ENCODE data around the gene ZDHHC9.

The ZDHHC9 gene

GRCh38 chrX:129823115-129823514 is 20.6 kb downstream of the ZDHHC9 start:
- DNase-seq (ENCODE audit: low read depth in 2 of 3, low spot score in 1 of 3) = peak in 2 of 3 donors; percentile 32 to 49

DNA sequence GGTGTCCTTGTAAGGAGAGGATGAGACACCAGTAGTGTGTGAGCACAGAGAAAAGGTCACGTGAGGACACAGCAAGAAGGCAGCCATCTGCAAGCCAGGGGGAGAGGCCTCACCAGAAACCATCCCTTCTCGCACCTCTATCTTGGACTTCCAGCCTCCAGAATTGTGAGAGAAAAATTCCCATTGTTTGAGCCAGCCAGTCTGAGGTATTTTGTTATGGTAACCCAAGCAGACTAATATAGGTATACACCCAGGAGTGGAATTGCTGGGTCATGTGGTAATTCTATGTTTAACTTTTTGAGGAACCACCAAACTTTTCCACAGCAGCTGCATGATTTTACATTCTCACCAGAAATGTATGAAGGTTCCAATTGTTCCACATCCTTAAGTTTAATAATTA is 25.6 kb downstream of the ZDHHC9 start:
- no peak for DNase-seq (ENCODE audit: low read depth in 2 of 3, low spot score in 1 of 3)

GRCh38 chrX:129813662-129814368 is 29.9 kb downstream of the ZDHHC9 start:
- no peak for DNase-seq (ENCODE audit: low read depth in 2 of 3, low spot score in 1 of 3)

GRCh38 chrX:129808829-129809796 is 34.6 kb downstream of the ZDHHC9 start:
- DNase-seq (ENCODE audit: low read depth in 2 of 3, low spot score in 1 of 3) = no peak

DNA sequence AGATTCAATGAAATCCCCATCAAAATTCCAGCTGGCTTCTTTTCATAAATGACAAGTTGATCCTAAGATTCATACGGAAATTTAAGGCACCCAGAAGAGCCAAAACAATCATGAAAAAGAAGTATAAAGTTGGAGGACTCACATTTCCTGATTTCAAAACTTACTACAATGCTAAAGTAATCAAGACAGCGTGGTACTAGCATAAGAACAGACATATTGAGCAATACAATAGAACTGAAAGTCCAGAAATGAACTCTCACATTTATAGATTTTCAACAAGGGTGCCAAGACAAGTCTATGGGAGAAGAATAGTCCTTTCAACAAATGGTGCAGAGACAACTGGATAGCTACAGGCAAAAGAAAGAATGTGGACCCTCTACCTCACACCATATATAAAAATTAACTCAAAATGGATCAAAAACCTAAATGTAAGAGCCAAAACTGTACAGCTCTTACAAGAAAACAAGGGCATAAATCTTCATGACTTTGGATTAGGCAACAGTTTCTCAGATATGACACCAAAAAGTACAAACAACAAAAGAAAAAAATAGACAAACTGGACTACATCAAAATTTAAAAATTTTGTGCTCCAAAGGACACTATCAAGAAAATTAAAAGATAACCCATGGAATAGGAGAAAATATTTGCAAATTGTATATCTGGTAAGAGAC is 35.4 kb downstream of the ZDHHC9 start:
- no peak for DNase-seq (ENCODE audit: low read depth in 2 of 3, low spot score in 1 of 3)

DNA sequence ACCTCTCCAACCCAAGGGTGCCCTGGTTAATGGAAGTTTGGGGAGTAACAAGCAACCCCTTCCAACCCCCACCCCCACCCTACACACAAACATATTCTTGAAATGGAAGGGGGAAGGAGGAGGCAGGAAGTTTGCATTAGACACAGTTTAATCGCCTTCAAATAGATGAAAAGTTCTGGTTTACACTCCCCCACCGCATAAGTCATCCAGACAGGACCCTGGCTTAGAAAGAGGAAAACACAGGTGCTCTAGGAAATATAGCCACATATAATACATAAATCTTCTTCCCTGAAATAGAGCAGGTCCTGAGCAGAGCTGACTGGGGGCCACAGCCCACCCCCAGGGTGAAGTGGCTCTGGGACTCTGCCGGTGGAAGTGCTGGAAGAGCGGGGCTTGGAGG is 38.9 kb downstream of the ZDHHC9 start:
- no peak for DNase-seq (ENCODE audit: low read depth in 2 of 3, low spot score in 1 of 3)

DNA sequence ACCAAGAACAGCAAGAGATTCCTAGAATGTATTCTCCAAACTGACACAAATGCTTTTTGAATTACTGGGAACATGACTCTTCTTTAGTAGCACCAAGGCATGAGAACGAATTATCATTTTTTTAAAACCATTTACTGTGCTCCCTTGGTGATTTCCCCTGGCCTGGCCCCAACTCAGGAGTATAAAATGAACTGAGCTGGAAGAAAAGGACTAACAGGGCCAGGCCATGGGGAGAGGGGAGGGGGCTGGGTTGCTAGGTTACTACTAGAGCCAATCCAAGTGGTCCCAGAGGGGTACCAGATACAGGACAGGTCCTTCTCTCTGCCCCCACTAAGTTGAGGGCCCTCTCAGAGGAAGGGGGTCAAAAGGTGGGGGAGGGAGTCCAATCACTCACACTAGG is 40.8 kb downstream of the ZDHHC9 start:
- no peak for DNase-seq (ENCODE audit: low read depth in 2 of 3, low spot score in 1 of 3)

GRCh38 chrX:129800186-129800585 is 43.5 kb downstream of the ZDHHC9 start:
- no peak for DNase-seq (ENCODE audit: low read depth in 2 of 3, low spot score in 1 of 3)

GRCh38 chrX:129798888-129799287 is 44.8 kb downstream of the ZDHHC9 start:
- peak in 1 of 3 donors; percentile 29 for DNase-seq (ENCODE audit: low read depth in 2 of 3, low spot score in 1 of 3)

DNA sequence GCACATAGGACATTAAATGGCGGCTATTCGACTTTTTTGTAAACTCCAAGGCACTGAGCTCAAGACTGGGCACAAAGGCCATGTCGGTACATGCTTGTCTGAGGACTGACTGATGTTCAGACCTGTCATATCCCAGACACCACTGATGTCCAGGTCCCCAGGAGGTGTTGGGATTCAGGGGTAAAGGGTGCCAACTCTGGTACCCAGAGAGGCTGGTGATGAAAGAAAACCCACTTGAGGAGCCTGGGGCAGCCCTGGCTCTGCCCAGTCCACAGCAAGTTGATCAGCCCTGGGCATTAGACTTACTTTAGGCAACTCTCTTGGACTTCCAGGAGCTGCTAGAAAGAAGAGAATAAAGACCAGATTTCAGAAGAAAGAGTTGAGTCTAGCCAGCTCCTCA is 45.2 kb downstream of the ZDHHC9 start:
- no peak for DNase-seq (ENCODE audit: low read depth in 2 of 3, low spot score in 1 of 3)

- DNase-seq (ENCODE audit: low read depth in 2 of 3, low spot score in 1 of 3) = no peak
Measured at GRCh38 chrX:129797251-129797906, 46.3 kb downstream of the ZDHHC9 start.

GRCh38 chrX:129795584-129795983 is 48.1 kb downstream of the ZDHHC9 start:
- no peak for DNase-seq (ENCODE audit: low read depth in 2 of 3, low spot score in 1 of 3)

DNA sequence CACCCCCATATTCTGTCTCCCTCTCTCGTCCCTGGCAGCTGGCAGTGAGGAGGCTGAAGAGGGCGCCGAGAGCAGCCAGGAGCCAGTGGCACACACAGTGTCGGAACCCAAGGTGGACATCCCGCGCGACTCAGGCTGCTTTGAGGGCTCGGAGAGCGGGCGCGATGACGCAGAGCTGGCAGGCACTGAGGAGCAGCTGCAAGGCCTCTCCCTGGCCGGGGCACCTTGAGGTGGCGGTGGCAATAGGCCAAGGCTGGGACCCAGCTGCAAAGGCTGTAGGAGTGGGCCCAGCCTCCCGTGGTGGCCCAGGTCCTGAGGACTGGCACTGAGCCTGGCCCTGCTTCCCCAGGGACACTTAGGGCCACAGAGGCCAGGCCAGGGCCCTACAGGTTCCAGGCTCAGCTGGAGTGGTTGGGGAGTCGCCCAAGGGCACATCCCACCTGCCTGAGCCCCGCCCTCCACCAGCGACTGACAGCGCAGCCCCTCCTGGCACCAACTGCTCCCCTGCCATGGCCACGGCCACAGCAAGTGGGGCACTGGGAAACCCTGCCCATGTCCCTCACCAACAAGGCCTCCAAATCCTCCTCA is 50.0 kb downstream of the ZDHHC9 start:
- no peak for DNase-seq (ENCODE audit: low read depth in 2 of 3, low spot score in 1 of 3)

DNA sequence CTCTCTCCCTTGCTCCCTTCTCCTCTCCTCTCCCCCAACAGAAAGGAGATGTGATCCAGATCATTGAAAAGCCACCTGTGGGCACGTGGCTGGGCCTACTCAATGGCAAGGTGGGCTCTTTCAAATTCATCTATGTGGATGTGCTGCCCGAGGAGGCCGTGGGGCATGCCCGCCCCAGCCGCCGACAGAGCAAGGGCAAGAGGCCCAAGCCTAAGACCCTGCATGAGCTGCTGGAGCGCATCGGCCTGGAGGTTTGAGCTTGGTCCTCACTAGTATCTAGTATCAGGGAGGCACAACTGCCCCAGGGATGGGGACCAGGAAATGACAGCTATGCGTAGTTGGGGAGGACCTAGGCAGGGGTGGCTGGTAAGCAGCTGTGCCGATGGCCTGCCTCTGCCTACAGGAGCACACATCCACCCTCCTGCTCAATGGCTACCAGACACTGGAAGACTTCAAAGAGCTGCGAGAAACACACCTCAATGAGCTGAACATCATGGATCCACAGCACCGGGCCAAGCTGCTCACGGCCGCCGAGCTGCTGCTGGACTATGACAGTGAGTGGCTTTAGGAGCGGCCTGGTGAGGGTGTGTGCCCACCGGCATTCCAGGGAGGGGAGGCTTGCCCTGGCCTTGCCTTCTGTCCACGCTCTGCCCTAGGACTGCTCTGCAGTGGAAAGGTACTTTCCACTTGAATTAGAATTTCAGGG is 50.9 kb downstream of the ZDHHC9 start:
- no peak for DNase-seq (ENCODE audit: low read depth in 2 of 3, low spot score in 1 of 3)

DNA sequence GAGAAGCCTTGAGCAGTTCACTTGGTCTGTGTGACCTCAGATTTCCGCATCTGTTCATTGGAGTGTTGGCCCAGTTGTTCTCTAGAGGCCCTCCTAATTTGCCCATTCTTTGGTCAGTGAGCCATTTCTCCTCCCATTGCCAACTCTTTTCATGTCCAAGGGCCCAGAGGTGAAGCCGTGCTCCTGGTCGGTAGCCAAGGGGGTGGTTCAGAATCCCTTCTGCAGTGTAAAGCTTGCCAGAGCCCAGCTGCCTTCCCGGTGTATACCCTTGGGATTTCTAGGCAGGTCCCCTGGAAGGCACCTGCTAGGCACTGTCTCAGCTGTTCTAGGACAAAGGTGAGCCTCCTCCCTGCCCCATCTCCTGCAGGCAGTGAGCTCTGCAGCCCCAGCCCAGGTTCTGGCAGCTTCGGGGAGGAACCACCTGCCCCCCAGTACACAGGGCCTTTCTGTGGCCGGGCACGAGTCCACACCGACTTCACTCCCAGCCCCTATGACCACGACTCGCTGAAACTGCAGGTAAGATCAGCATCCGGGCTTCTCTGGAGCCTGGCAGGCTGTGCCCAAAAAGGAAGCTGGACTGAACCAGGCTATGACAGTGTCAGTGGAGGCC is 51.6 kb downstream of the ZDHHC9 start:
- no peak for DNase-seq (ENCODE audit: low read depth in 2 of 3, low spot score in 1 of 3)

GRCh38 chrX:129791336-129791735 is 52.4 kb downstream of the ZDHHC9 start:
- DNase-seq (ENCODE audit: low read depth in 2 of 3, low spot score in 1 of 3) = no peak

GRCh38 chrX:129790808-129791207 is 52.9 kb downstream of the ZDHHC9 start:
- no peak for DNase-seq (ENCODE audit: low read depth in 2 of 3, low spot score in 1 of 3)

GRCh38 chrX:129790146-129790545 is 53.5 kb downstream of the ZDHHC9 start:
- DNase-seq (ENCODE audit: low read depth in 2 of 3, low spot score in 1 of 3) = no peak

DNA sequence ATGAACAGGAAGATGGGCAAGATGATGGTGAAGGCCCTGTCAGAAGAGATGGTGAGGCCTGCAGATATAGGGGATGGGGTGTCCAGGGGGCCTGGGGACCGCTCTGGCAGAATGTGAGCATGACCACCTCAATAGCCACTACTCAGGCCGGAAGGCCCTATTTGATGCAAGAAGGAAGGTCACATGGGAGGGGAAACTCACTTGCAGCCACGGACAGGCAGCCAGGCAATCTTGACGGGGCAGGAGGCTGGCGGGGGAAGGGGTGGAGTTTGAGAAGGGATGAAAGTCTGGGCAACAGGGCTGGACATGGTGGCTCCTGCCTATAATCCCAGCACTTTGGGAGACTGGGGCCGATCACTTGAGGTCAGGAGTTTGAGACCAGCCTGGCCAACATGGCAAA is 55.2 kb downstream of the ZDHHC9 start:
- DNase-seq (ENCODE audit: low read depth in 2 of 3, low spot score in 1 of 3) = no peak

All from stimulated activated CD4-positive, alpha-beta T cell treated with anti-CD3 and anti-CD28 coated beads, Interleukin-12 subunit alpha, Interleukin-12 subunit beta, amount 100 ng/mL, for 48 hours (primary cell).